Loucy (cell line): ENCODE data around the gene ZBTB37.

Source experiments
- CTCF ChIP-seq: fragments of 200-600 bp; sonication (generic); conservative IDR thresholded peaks from 2 replicates; pipeline ENCODE4 v1.5.1; 2014; ENCODE audit warnings: mild to moderate bottlenecking, antibody characterized with exemption, low read length
- EZH2phosphoT487 ChIP-seq: fragments of 200-600 bp; IDR thresholded peaks from 2 replicates; pipeline ENCODE4 v1.6.1; 2018; ENCODE audit warnings: antibody characterized with exemption, mild to moderate bottlenecking, moderate library complexity, borderline replicate concordance

DNA sequence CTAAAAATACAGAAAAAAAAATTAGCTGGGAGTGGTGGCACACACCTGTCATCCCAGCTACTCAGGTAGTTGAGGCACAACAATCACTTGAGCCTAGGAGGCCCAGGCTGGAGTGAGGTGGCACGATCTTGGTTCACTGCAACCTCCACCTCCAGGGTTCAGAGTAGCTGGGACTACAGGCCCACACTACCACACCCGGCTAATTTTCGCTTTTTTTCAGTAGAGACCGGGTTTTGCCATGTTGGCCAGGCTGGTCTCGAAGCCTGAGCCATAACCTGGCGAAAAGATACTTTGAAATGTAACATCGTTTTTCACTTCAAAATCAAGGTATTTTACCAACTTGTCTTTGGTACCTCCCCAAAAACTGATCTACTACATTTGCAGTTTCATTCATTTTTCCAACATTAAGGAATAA, 6.4 kb upstream of the ZBTB37 start:
- TF ChIP-seq CTCF (no peak), EZH2phosphoT487 (no peak)
